Parathyroid adenoma (tissue), 2 donors: ENCODE data around the gene RPL13A.
"Not testable (repeated sequence)": the region's sequence is repeated elsewhere in the genome, so short reads cannot be mapped to it uniquely, and the experiment has no call there.

Experiments
- H2AFZ ChIP-seq: fragments of 300-600 bp; sonication (generic); one replicate; pipeline ENCODE4 v1.7.0; 2017; ENCODE audit warnings: antibody characterized with exemption, mild to moderate bottlenecking
- H3K27ac ChIP-seq: fragments of 300-600 bp; sonication (generic); one replicate; pipeline ENCODE4 v1.7.0; 2017
- H3K27me3 ChIP-seq: fragments of 300-600 bp; sonication (generic); one replicate; pipeline ENCODE4 v1.7.0; 2017; ENCODE audit warnings: low read length; ENCODE audit not compliant: control insufficient read depth, insufficient read depth
- H3K36me3 ChIP-seq: fragments of 300-600 bp; sonication (generic); one replicate; pipeline ENCODE4 v1.7.0; 2017; ENCODE audit warnings: low read length; ENCODE audit not compliant: control insufficient read depth, insufficient read depth
- H3K4me1 ChIP-seq: fragments of 300-600 bp; sonication (generic); one replicate; pipeline ENCODE4 v1.7.0; 2017; ENCODE audit warnings: control low read depth
- H3K4me2 ChIP-seq: fragments of 300-600 bp; sonication (generic); one replicate; pipeline ENCODE4 v1.7.0; 2017; ENCODE audit warnings: low read length
- H3K4me3 ChIP-seq: fragments of 300-600 bp; sonication (generic); one replicate; pipeline ENCODE4 v1.7.0; 2017; ENCODE audit warnings: low read depth, low read length
- H3K79me2 ChIP-seq: fragments of 300-600 bp; sonication (generic); one replicate; pipeline ENCODE4 v1.7.0; 2017; ENCODE audit warnings: control low read depth
- H3K9ac ChIP-seq: fragments of 300-600 bp; sonication (generic); one replicate; pipeline ENCODE4 v1.7.0; 2017; ENCODE audit warnings: mild to moderate bottlenecking
- H3K9me3 ChIP-seq: fragments of 300-600 bp; sonication (generic); one replicate; pipeline ENCODE4 v1.7.0; 2017; ENCODE audit warnings: low read length; ENCODE audit not compliant: control insufficient read depth
- TF ChIP-seq, protein P1 (sequence below): fragments of 300-600 bp; sonication (generic); IDR thresholded peaks from one replicate; pipeline ENCODE4 v1.7.0; 2017; ENCODE audit warnings: antibody characterized with exemption, mild to moderate bottlenecking
- donor health status: primary hyperparathyroidism.

The RPL13A gene

DNA sequence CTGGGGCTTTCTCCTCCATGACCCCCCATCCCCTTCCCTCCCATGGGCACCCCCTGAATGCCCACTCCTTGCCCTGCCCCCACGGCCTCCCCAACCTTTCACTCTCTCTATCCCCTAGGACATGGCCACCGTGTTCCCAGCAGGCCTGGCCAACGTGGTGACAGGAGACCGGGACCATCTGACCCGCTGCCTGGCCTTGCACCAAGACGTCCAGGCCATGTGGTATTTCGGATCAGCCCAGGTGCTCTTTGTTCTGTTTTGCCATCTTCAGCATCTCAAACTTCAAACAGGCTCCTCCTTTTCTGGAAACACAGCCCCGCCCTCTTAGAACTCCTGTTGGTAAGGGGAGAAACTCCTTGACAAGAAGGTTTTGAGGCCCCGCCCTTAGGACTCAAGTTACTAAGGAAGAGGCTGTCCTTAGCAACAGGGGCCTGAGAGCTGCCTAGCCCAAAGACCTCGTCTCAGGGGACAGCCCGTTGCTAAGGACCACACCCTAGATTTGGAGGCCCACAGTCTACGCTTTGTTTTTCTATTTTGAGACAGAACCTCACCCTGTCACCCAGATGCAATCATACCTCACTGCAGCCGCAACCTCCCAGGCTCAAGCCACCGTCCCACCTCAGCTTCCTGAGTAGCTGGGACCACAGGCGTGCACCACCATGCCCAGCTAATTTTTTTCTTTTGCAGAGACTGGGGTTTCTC is 18.5 kb upstream of the RPL13A start:
- Histone ChIP-seq H3K27ac (peak overlapping the region; percentile 43), H3K4me1 (peaks cover 4% of the 10 kb centered on the region), H3K9ac (no peak overlapping the region), H3K27me3 (no peaks in the 10 kb centered on the region), H3K79me2 (no peaks in the 10 kb centered on the region), H3K36me3 (no peaks in the 10 kb centered on the region), H3K9me3 (no peaks in the 10 kb centered on the region), H3K4me2 (no peak overlapping the region), H2AFZ (no peak overlapping the region), H3K4me3 (no peak overlapping the region)
- TF ChIP-seq, protein P1, sequence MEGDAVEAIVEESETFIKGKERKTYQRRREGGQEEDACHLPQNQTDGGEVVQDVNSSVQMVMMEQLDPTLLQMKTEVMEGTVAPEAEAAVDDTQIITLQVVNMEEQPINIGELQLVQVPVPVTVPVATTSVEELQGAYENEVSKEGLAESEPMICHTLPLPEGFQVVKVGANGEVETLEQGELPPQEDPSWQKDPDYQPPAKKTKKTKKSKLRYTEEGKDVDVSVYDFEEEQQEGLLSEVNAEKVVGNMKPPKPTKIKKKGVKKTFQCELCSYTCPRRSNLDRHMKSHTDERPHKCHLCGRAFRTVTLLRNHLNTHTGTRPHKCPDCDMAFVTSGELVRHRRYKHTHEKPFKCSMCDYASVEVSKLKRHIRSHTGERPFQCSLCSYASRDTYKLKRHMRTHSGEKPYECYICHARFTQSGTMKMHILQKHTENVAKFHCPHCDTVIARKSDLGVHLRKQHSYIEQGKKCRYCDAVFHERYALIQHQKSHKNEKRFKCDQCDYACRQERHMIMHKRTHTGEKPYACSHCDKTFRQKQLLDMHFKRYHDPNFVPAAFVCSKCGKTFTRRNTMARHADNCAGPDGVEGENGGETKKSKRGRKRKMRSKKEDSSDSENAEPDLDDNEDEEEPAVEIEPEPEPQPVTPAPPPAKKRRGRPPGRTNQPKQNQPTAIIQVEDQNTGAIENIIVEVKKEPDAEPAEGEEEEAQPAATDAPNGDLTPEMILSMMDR: no peak

DNA sequence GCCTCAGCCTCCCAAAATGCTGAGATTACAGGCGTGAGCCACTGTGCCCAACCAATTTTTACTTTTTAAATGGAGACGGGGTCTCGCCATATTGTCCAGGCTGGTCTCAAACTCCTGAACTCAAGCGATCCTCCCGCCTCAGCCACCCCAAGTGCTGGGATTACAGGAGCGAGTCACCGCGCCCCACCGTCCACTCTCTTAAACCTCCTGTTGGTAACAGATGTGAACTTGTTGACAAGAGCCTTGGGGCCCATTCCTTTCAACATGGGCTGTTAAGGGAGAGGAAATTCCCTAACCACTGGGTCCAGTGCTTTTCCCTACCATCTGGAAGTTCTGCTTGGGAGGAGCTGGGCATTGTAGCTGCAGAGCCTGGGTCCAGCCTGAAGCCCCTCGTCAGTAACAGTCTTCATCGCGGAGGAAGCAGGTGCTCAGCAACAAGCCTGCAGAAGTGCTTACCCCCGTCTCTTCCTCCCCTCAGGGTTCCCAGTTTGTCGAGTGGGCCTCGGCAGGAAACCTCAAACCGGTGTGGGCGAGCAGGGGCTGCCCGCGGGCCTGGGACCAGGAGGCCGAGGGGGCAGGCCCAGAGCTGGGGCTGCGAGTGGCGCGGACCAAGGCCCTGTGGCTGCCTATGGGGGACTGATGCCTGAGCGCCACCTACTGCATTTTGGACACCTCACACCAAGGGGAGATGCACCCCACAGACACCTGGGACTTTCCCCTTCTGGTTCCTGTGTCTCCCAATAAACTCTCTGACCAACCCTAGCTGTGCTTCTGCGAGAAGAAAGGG is 17.4 kb upstream of the RPL13A start:
- no peak overlapping the region for H3K27ac ChIP-seq

DNA sequence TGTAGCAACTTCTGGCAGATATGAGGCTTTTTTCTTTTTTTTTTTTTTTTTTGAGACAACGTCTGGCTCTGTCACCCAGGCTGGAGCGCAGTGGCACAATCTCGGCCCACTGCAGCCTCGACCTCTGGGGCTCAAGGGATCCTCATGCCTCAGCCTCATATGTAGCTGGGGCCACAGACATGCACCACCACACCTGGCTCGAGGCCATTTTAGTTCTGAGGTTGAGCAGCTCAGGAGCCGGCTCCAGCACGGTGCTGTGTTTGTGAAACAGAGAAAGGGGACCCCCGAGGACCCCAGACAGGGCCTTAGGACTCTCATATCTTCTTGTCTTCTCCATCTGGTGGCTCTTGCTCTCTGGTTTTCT is 16.8 kb upstream of the RPL13A start:
- no peak overlapping the region for H3K27ac ChIP-seq
- H3K4me2 ChIP-seq: no peak overlapping the region
- no peak overlapping the region for H3K9ac ChIP-seq
- TF ChIP-seq, protein P1: no peak
- no peak overlapping the region for H2AFZ ChIP-seq
- H3K36me3 ChIP-seq: no peaks in the 10 kb centered on the region
- no peaks in the 10 kb centered on the region for H3K9me3 ChIP-seq
- H3K4me1 ChIP-seq: peaks cover 4% of the 10 kb centered on the region
- no peak overlapping the region for H3K4me3 ChIP-seq
- H3K79me2 ChIP-seq: no peaks in the 10 kb centered on the region
- no peaks in the 10 kb centered on the region for H3K27me3 ChIP-seq

More for the DNA sequence above, 17.4 kb upstream of the RPL13A start:
- H3K9ac ChIP-seq: no peak overlapping the region
- no peaks in the 10 kb centered on the region for H3K27me3 ChIP-seq
- TF ChIP-seq, protein P1: no peak
- peaks cover 4% of the 10 kb centered on the region for H3K4me1 ChIP-seq
- no peaks in the 10 kb centered on the region for H3K36me3 ChIP-seq
- no peak overlapping the region for H3K4me2 ChIP-seq
- no peak overlapping the region for H2AFZ ChIP-seq
- H3K79me2 ChIP-seq: no peaks in the 10 kb centered on the region
- no peaks in the 10 kb centered on the region for H3K9me3 ChIP-seq
- no peak overlapping the region for H3K4me3 ChIP-seq

DNA sequence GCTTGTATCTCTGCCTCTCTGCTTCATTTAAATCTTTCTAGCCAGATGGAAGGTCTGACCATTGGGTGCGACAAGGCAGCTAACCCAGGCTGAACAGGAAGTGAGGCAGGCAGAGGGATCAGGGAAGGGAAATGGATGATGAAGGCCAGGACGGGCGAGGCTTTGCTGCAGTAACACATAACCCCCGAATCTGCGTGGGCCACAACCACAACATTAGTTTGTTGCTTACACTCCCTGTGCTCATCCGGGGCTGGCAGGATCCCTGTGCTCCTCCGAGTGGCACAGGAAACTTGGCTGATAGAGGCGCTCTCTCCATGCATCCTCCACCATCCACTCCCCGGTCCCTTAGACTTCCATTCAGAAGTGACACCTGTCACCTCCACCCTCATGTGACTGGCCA is 14.5 kb upstream of the RPL13A start:
- no peak overlapping the region for H3K9ac ChIP-seq
- no peak overlapping the region for H2AFZ ChIP-seq
- no peaks in the 10 kb centered on the region for H3K27me3 ChIP-seq
- H3K36me3 ChIP-seq: no peaks in the 10 kb centered on the region
- TF ChIP-seq, protein P1: no peak
- no peak overlapping the region for H3K4me3 ChIP-seq
- H3K4me2 ChIP-seq: no peak overlapping the region
- no peaks in the 10 kb centered on the region for H3K9me3 ChIP-seq
- H3K27ac ChIP-seq: no peak overlapping the region
- H3K79me2 ChIP-seq: no peaks in the 10 kb centered on the region
- H3K4me1 ChIP-seq: peaks cover 4% of the 10 kb centered on the region

DNA sequence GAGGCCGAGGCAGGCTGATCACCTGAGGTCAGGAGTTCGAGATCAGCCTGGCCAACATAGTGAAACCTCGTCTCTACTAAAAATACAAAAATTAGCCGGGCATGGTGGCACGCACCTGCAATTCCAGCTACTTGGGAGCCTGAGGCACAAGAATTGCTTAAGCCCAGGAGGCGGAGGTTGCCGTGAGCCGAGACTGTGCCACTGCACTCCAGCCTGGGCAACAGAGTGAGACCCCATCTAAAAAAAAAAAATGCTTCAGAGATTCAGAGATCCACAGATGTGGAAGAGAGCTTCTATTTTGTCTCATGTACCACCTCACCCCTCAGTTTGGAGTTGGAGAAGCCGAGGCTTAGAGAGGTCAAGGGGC is 13.9 kb upstream of the RPL13A start:
- not testable (repeated sequence) for H3K36me3 ChIP-seq, H3K27me3 ChIP-seq, H3K9ac ChIP-seq, H3K79me2 ChIP-seq, H3K4me1 ChIP-seq, H3K27ac ChIP-seq, H3K9me3 ChIP-seq
- Histone ChIP-seq H2AFZ (peak overlapping the region; percentile 79), H3K4me2 (peak overlapping the region; percentile 99), H3K4me3 (peak overlapping the region; percentile 99)
